GM12892 (cell line): Measurements from ENCODE around the gene TRPM3.

ENCODE experiments used
- POLR2A ChIP-seq: IDR thresholded peaks from 2 replicates; pipeline ENCODE4 v1.6.1; 2011; ENCODE audit warnings: low read depth, low read length, control low read depth
- POLR2AphosphoS5 ChIP-seq: IDR thresholded peaks from 2 replicates; pipeline ENCODE4 v1.6.1; 2011; ENCODE audit warnings: low read depth, low read length, control low read depth
- TAF1 ChIP-seq: IDR thresholded peaks from 2 replicates; pipeline ENCODE4 v1.6.1; 2011; ENCODE audit warnings: low read depth, mild to moderate bottlenecking, control low read depth, low read length, borderline replicate concordance

DNA sequence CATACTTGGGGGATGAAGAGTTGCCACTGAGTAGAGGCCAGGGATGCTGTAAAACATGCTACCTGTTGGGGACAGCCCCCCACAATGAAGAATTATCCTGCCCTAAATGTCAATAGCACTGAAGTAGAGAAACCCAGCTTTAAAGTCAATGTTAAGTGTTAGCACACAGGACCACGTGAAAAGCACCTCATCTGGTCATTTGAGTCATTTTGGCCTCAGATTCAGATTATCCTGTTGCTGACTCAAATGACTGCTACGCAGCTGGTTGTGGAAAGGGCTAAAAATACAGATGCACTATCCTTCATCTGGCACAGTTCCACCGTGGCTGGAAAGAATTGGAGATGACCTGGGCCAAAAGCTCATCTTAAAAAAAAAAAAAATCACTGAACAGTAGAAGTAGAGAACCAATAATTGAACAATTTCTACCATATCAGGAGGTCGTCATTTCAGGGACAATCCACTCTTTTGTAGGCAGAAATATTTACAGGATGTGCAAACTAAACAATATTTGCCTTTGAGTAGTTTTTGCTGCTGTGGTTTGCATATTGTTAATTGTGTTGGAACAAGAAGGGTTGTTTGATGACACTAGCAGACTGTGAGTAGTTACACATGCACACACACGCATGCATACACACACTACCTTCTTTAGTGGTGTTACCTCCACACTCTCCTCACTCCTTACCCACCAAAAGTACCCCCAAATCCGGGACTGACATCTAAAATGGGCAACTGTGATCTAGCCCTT, 511.7 kb downstream of the TRPM3 start:
- TF ChIP-seq POLR2A, result no peak
- TF ChIP-seq POLR2AphosphoS5, result no peak
- TF ChIP-seq TAF1, result no peak
